SU-DHL-6 (cell line): ENCODE results near the gene RBM20.
"Not testable (repeated sequence)": the region's sequence is repeated elsewhere in the genome, so short reads cannot be mapped to it uniquely, and the experiment has no call there.

ENCODE experiments used
- H2AFZ ChIP-seq: fragments of 200-600 bp; sonication (generic); 2 replicates; pipeline ENCODE4 v1.6.1; 2014; ENCODE audit warnings: low read depth, mild to moderate bottlenecking, moderate library complexity, mixed read lengths, antibody characterized with exemption, low read length; ENCODE audit not compliant: severe bottlenecking
- H3F3A ChIP-seq: fragments of 200-600 bp; shearing (Covaris generic); 2 replicates; pipeline ENCODE4 v1.6.0; 2016; ENCODE audit warnings: antibody characterized with exemption, mild to moderate bottlenecking; ENCODE audit not compliant: insufficient read depth
- H3K27ac ChIP-seq: fragments of 200-600 bp; sonication (generic); 2 replicates; pipeline ENCODE4 v1.5.1; 2016; ENCODE audit warnings: low read depth, mild to moderate bottlenecking, low read length, moderate library complexity, mixed read lengths
- H3K27me3 ChIP-seq: fragments of 200-600 bp; sonication (generic), shearing (Covaris generic); 2 replicates; pipeline ENCODE4 v1.6.0; 2014; ENCODE audit warnings: mild to moderate bottlenecking, low read length
- H3K36me3 ChIP-seq: fragments of 200-600 bp; sonication (generic); 2 replicates; pipeline ENCODE4 v1.6.1; 2014; ENCODE audit warnings: mild to moderate bottlenecking, low read length, mixed read lengths
- H3K4me2 ChIP-seq: fragments of 300-600, 200-600 bp; shearing (Covaris generic), sonication (generic); 2 replicates; pipeline ENCODE4 v1.6.0; 2014; ENCODE audit warnings: low read length, low read depth, mild to moderate bottlenecking; ENCODE audit not compliant: poor library complexity, severe bottlenecking
- H3K4me3 ChIP-seq: fragments of 200-600 bp; sonication (generic); 2 replicates; pipeline ENCODE4 v1.5.1; 2014; ENCODE audit warnings: antibody characterized with exemption, low read length, mild to moderate bottlenecking, mixed read lengths; ENCODE audit not compliant: insufficient read depth, poor library complexity, severe bottlenecking
- H3K79me2 ChIP-seq: fragments of 200-600 bp; sonication (generic); 2 replicates; pipeline ENCODE4 v1.6.1; 2014; ENCODE audit warnings: mild to moderate bottlenecking, low read length, moderate library complexity; ENCODE audit not compliant: insufficient read depth
- H3K9ac ChIP-seq: fragments of 200-600 bp; sonication (generic); 2 replicates; pipeline ENCODE4 v1.7.0; 2014; ENCODE audit warnings: mild to moderate bottlenecking, low read length
- H3K9me2 ChIP-seq: fragments of 200-600 bp; sonication (generic); replicated peaks from 2 replicates; pipeline ENCODE4 v1.6.1; 2014; ENCODE audit warnings: low read length; ENCODE audit not compliant: insufficient read depth
- H3K9me3 ChIP-seq: fragments of 200-600 bp; sonication (generic); 2 replicates; pipeline ENCODE4 v1.6.1; 2014; ENCODE audit warnings: low read length, mixed read lengths; ENCODE audit not compliant: insufficient read depth
- H4K20me1 ChIP-seq: fragments of 200-600 bp; sonication (generic); 2 replicates; pipeline ENCODE4 v1.6.1; 2014; ENCODE audit warnings: low read depth, mild to moderate bottlenecking, antibody characterized with exemption, low read length, moderate library complexity, mixed read lengths
- EZH2phosphoT487 ChIP-seq: fragments of 200-600 bp; sonication (generic), shearing (Covaris generic); conservative IDR thresholded peaks from 2 replicates; pipeline ENCODE4 v1.6.1; 2018; ENCODE audit warnings: mild to moderate bottlenecking, antibody characterized with exemption, low read length, moderate library complexity, mixed read lengths
- TF ChIP-seq, protein P1 (sequence below): fragments of 200-600 bp; sonication (generic); IDR thresholded peaks from one replicate; pipeline ENCODE4 v1.5.1; 2017; ENCODE audit warnings: antibody characterized with exemption, mild to moderate bottlenecking, low read length, moderate library complexity; ENCODE audit not compliant: insufficient read depth, poor library complexity, severe bottlenecking

Gene RBM20

DNA sequence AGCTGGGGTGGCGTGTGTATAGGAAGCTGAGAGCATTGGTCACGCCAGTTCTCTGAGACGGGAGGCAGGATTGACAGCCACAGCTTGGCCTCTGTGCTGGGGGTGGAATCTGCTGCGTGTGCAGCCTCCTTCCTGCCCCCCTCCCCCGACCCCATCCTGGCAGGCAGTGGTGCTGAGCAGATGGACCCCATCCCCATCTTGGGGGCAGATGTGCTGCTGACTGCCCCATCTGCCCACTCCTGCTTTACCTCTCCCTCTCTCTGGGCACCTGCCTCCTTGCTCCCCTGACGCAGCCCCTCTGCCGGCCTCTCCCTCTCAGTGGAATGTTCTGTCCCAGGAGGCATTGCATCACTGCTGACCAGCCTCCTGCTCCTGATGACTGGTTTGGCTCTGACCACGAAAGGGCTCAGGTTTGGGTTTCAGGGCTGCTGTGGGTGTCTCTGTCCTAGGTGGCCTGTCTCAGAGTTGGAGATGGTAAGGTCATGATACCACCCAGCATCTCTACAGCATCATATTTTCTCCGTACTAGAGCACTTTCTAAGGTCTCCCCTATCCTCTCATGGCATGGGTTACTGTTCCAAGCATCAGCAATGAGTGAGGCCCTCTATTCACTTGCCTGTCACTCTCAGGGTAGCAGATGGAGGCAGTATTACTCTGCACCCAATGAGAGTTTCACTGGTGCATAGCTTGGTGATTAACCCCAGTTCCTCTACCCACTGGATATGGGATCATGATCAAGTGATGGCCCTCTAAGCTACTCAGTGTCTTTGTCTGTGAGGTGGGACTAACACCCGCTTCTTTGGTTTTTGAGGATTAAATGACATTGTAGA, 81.9 kb downstream of the RBM20 start:
- TF ChIP-seq, protein P1, sequence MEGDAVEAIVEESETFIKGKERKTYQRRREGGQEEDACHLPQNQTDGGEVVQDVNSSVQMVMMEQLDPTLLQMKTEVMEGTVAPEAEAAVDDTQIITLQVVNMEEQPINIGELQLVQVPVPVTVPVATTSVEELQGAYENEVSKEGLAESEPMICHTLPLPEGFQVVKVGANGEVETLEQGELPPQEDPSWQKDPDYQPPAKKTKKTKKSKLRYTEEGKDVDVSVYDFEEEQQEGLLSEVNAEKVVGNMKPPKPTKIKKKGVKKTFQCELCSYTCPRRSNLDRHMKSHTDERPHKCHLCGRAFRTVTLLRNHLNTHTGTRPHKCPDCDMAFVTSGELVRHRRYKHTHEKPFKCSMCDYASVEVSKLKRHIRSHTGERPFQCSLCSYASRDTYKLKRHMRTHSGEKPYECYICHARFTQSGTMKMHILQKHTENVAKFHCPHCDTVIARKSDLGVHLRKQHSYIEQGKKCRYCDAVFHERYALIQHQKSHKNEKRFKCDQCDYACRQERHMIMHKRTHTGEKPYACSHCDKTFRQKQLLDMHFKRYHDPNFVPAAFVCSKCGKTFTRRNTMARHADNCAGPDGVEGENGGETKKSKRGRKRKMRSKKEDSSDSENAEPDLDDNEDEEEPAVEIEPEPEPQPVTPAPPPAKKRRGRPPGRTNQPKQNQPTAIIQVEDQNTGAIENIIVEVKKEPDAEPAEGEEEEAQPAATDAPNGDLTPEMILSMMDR = no peak
- no peak for TF ChIP-seq EZH2phosphoT487
- H4K20me1 ChIP-seq = no peaks in the 10 kb centered on the region
- no peaks in the 10 kb centered on the region for H3K79me2 ChIP-seq
- H3K4me3 ChIP-seq = no peak overlapping the region
- peaks cover 7% of the 10 kb centered on the region for H3F3A ChIP-seq
- no peaks in the 10 kb centered on the region for H3K36me3 ChIP-seq
- no peak overlapping the region for H3K4me2 ChIP-seq
- H3K9me2 ChIP-seq = no peaks in the 10 kb centered on the region
- no peak overlapping the region for H2AFZ ChIP-seq
- H3K27me3 ChIP-seq = no peaks in the 10 kb centered on the region
- H3K9me3 ChIP-seq = no peaks in the 10 kb centered on the region
- no peak overlapping the region for H3K27ac ChIP-seq
- H3K9ac ChIP-seq = no peak overlapping the region

DNA sequence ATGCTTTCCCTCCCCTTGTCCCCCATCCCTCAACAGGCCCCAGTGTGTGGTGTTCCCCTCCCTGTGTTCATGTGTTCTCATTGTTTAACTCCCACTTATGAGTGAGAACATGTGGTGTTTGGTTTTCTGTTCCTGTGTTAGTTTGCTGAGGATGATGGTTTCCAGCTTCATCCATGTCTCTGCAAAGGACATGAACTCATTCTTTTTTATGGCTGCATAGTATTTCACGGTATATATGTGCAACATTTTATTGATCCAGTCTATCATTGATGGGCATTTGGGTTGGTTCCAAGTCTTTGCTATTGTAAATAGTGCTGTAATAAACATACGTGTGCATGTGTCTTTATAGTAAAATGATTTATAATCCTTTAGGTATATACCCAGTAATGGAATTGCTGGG, 83.6 kb downstream of the RBM20 start:
- H3K27ac ChIP-seq, H4K20me1 ChIP-seq, H3K9me2 ChIP-seq, H2AFZ ChIP-seq, H3K36me3 ChIP-seq, H3K9me3 ChIP-seq, H3K4me2 ChIP-seq, H3F3A ChIP-seq, H3K79me2 ChIP-seq, H3K4me3 ChIP-seq, H3K27me3 ChIP-seq, H3K9ac ChIP-seq: not testable (repeated sequence)

DNA sequence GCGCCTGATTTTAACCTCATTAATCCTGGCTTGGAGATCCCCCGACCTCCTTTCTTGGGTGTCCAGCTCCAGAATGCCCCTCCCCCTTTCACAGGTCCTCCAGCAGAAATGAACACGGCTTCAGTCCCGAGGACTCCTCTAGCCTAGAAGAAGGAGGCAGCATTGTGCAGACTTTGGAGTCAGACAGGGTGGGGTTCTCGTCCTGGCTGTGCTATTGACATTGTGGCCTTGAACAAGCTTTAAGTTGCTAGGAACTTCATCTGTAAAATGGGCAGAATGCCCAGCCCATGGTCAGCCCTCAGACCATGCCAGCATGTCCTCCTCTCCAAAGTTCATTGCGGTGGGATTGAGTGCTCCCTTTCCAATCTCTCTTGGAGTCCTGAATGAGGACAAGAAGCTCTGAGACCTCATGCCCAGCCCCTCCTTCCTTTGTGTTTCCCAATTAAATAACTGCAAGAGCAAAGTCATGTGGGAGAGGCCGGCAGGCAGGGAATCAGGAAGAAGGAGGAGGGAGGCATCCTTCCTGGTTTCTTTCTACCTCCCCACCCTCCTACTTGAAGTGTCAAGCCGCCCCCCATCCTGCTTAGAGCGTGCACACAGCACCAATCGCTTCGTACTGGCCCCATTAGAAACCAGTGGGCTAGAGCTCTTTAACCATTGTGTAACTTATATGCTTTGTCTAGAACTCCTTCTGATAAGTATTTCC, 86.4 kb downstream of the RBM20 start:
- Histone ChIP-seq H3K4me3 (no peak overlapping the region), H4K20me1 (no peaks in the 10 kb centered on the region), H3K9ac (no peak overlapping the region), H3K27me3 (no peaks in the 10 kb centered on the region), H3F3A (no peaks in the 10 kb centered on the region), H3K9me2 (no peaks in the 10 kb centered on the region), H3K27ac (no peak overlapping the region), H3K4me2 (no peak overlapping the region), H3K79me2 (no peaks in the 10 kb centered on the region), H3K9me3 (no peaks in the 10 kb centered on the region), H3K36me3 (no peaks in the 10 kb centered on the region), H2AFZ (no peak overlapping the region)
- TF ChIP-seq, protein P1 = no peak
- TF ChIP-seq EZH2phosphoT487 = no peak
